ENCODE data around the gene NXPE2. TPM values are rescaled to one million over a fixed set of nuclear protein-coding genes. Genes with fewer than 3 reads are reported as not detected.

Gene NXPE2
- polyA plus RNA-seq, 3 donors: not detected

DNA sequence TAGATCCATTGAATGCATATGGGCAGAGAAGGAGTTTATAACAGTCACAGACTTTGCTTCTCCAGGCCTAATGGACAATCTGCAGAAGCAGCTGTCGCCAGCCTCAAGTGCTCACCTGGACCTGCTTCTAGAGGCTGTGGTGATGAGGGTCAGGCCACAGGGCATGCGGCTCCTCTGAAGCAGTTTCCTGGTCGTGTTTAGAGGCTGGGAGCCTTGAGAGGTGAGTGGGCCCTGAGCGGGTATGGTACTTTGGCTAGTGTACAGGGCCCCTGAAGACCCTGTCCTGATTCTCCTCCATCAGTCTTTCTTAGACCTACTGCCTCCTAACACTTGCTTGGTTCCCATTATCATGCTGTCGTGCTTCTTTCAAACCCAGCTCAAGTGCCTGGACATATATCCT lies 41.2 kb downstream of the NXPE2 start:
- H3K27me3 Mint-ChIP-seq (ENCODE audit: low read depth in 3 of 3): no peaks in the 10 kb centered on the region
- 73% methylated on average over 2 of the region's 5 CpGs for WGBS (ENCODE audit: insufficient coverage)
- no peaks in the 10 kb centered on the region for H4K20me1 ChIP-seq (ENCODE audit: insufficient read depth, low read length)
- no peaks in the 10 kb centered on the region for H3K79me2 ChIP-seq (ENCODE audit: insufficient read depth, low read length)
- no peak overlapping the region for H3K4me3 ChIP-seq (replicated peaks in 1 of 3; ENCODE audit: low read depth in 2 of 3, low read length in 3 of 3)
- H3K4me1 ChIP-seq (ENCODE audit: control insufficient read depth in 1 of 2, insufficient read depth in 2 of 2, low read length in 2 of 2): no peaks in the 10 kb centered on the region
- no peak overlapping the region for H3K27ac Mint-ChIP-seq
- no peak overlapping the region for H2AFZ ChIP-seq (ENCODE audit: insufficient read depth, low read depth, low read length, poor library complexity, severe bottlenecking)
- intact Hi-C loops (cut with micrococcal nuclease): no loop called here
- H3K4me1 Mint-ChIP-seq: no peaks in the 10 kb centered on the region
- no peaks in the 10 kb centered on the region for H3K9me3 Mint-ChIP-seq
- H3K36me3 ChIP-seq (replicated peaks in 1 of 2; ENCODE audit: control insufficient read depth in 1 of 2, insufficient read depth in 2 of 2, low read length in 2 of 2): no peaks in the 10 kb centered on the region
- H3K9me3 ChIP-seq (replicated peaks in 1 of 2; ENCODE audit: control insufficient read depth in 1 of 2, insufficient read depth in 1 of 2, low read length in 2 of 2): no peaks in the 10 kb centered on the region
- H3K9ac ChIP-seq (ENCODE audit: insufficient read depth, low read length, poor library complexity, severe bottlenecking): no peak overlapping the region
- TF ChIP-seq CTCF (IDR thresholded peaks at IDR 0.05): no peak
- DNase-seq: no peak
- H3K36me3 Mint-ChIP-seq: no peaks in the 10 kb centered on the region
- H3K4me3 Mint-ChIP-seq: no peak overlapping the region
- no peak overlapping the region for H3K27ac ChIP-seq (ENCODE audit: low read depth in 1 of 2, low read length in 2 of 2)
- H3K27me3 ChIP-seq (ENCODE audit: control insufficient read depth in 2 of 2, insufficient read depth in 2 of 2, low read length in 2 of 2): no peaks in the 10 kb centered on the region
- H3K4me2 ChIP-seq (replicated peaks; ENCODE audit: extremely low read depth, low read length, poor library complexity, severe bottlenecking): no peak overlapping the region

GRCh38 chr11:114724916-114725524 lies 46.7 kb downstream of the NXPE2 start:
- intact Hi-C loops (cut with micrococcal nuclease): no loop called here
- H3K36me3 Mint-ChIP-seq: no peaks in the 10 kb centered on the region
- no CpG with 5 or more reads among the region's 3 CpGs for WGBS (ENCODE audit: insufficient coverage)
- Histone ChIP-seq H3K9ac (ENCODE audit: insufficient read depth, low read length, poor library complexity, severe bottlenecking) (no peak overlapping the region), H3K9me3 (replicated peaks in 1 of 2; ENCODE audit: control insufficient read depth in 1 of 2, insufficient read depth in 1 of 2, low read length in 2 of 2) (no peaks in the 10 kb centered on the region), H2AFZ (ENCODE audit: insufficient read depth, low read depth, low read length, poor library complexity, severe bottlenecking) (no peak overlapping the region), H4K20me1 (ENCODE audit: insufficient read depth, low read length) (no peaks in the 10 kb centered on the region), H3K27ac (ENCODE audit: low read depth in 1 of 2, low read length in 2 of 2) (no peak overlapping the region), H3K4me1 (ENCODE audit: control insufficient read depth in 1 of 2, insufficient read depth in 2 of 2, low read length in 2 of 2) (no peaks in the 10 kb centered on the region), H3K79me2 (ENCODE audit: insufficient read depth, low read length) (no peaks in the 10 kb centered on the region), H3K27me3 (ENCODE audit: control insufficient read depth in 2 of 2, insufficient read depth in 2 of 2, low read length in 2 of 2) (no peaks in the 10 kb centered on the region), H3K36me3 (replicated peaks in 1 of 2; ENCODE audit: control insufficient read depth in 1 of 2, insufficient read depth in 2 of 2, low read length in 2 of 2) (no peaks in the 10 kb centered on the region), H3K4me3 (replicated peaks in 1 of 3; ENCODE audit: low read depth in 2 of 3, low read length in 3 of 3) (no peak overlapping the region), H3K4me2 (replicated peaks; ENCODE audit: extremely low read depth, low read length, poor library complexity, severe bottlenecking) (no peak overlapping the region)
- no peak overlapping the region for H3K4me3 Mint-ChIP-seq
- no peak for TF ChIP-seq CTCF (IDR thresholded peaks at IDR 0.05)
- no peaks in the 10 kb centered on the region for H3K4me1 Mint-ChIP-seq
- H3K27ac Mint-ChIP-seq: no peak overlapping the region
- H3K9me3 Mint-ChIP-seq: peaks cover 0 to 2% (median 0%) of the 10 kb centered on the region in 7 donors
- DNase-seq: no peak
- no peaks in the 10 kb centered on the region for H3K27me3 Mint-ChIP-seq (ENCODE audit: low read depth in 3 of 3)
